Uterus (tissue), 4 donors: ENCODE data around the gene SUSD1. TPM values are rescaled to one million over a fixed set of nuclear protein-coding genes. Genes with fewer than 3 reads are reported as not detected.

ENCODE experiments used
- DNase-seq, 2 donors: peaks; one replicate each; pipeline ENCODE4 v3.0.0-alpha.2; 2019 to 2020
- H3K27ac ChIP-seq, 2 donors: fragments of 200-600 bp; sonication (generic); 1 replicate in 1 of 2; 2 replicates in 1 of 2; pipeline ENCODE4 v1.5.1; 2016 to 2018
- H3K27me3 ChIP-seq, 2 donors: fragments of 200-600 bp; sonication (generic); one replicate each; pipeline ENCODE4 v1.5.1; 2018 to 2019; ENCODE audit warnings: control low read depth in 1 of 2
- H3K36me3 ChIP-seq, 2 donors: fragments of 200-600 bp; sonication (generic); one replicate each; pipeline ENCODE4 v1.5.1; 2019; ENCODE audit warnings: control low read depth in 1 of 2
- H3K4me1 ChIP-seq, 2 donors: fragments of 200-600 bp; sonication (generic); one replicate each; pipeline ENCODE4 v1.5.1; 2018 to 2019; ENCODE audit warnings: control low read depth in 1 of 2
- H3K4me3 ChIP-seq, 2 donors: fragments of 200-600 bp; sonication (generic); 1 replicate in 1 of 2; 2 replicates in 1 of 2; pipeline ENCODE4 v1.5.1; 2018 to 2019; ENCODE audit warnings: mild to moderate bottlenecking in 1 of 2
- H3K9me3 ChIP-seq, 2 donors: fragments of 200-600 bp; sonication (generic); one replicate each; pipeline ENCODE4 v1.5.1; 2019; ENCODE audit warnings: control low read depth in 1 of 2
- POLR2A ChIP-seq, 2 donors: fragments of 450-650 bp; IDR thresholded peaks; one replicate each; pipeline ENCODE4 v1.6.1; 2016; ENCODE audit warnings: antibody characterized with exemption in 2 of 2, mild to moderate bottlenecking in 1 of 2, moderate library complexity in 1 of 2
- intact Hi-C: fragments of 100-400 bp; cut with DNase I; formaldehyde crosslinking; loops from one replicate; pipeline ENCODE4 v1.15.1; 2023; ENCODE audit warnings: low total_unique reads
- total RNA-seq, 4 donors: library from RNA; depleted of rRNA in 3 of 4; stranded (reverse); fragments of >200 nt in 3 of 4; gene quantifications; one replicate each; pipeline versions ENCODE4 v1.1.0 to v1.2.4, GENCODE V29; 2014 to 2023
- TF ChIP-seq, protein P1 (sequence below), 4 experiments: fragments of 200-600 bp in 2 of 4; fragments of 450-650 bp in 2 of 4; sonication (generic) in 2 of 4; IDR thresholded peaks; one replicate each; pipeline ENCODE4 v1.5.1; 2016 to 2019; ENCODE audit warnings: antibody characterized with exemption in 4 of 4, mild to moderate bottlenecking in 2 of 4, moderate library complexity in 1 of 4
- donor health status: DM: yes; HTN: yes; CAD: no.

Gene SUSD1
- total RNA-seq, 4 donors from 2014 or later, result 2.9 to 22.5 (median 10.0) TPM

DNA sequence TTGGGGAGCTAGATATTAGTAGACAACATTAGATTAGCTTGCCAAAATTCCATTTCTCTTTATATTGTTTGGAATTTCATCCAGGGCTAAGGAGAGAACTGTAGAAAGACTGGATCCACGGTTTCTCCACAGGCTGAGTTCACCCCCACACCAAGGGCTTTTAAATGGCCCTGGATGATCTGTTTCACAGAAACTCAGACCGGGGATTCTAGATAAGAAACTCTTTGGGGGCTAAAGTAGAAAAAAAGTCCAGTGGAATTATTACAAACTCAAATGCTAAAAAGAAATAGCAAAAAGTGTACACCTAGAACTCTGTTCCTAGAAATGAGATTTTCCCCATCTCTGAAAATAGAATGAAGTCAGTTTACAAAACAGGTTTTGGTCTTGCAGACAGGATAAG, 80.9 kb downstream of the SUSD1 start:
- TF ChIP-seq, protein P1, sequence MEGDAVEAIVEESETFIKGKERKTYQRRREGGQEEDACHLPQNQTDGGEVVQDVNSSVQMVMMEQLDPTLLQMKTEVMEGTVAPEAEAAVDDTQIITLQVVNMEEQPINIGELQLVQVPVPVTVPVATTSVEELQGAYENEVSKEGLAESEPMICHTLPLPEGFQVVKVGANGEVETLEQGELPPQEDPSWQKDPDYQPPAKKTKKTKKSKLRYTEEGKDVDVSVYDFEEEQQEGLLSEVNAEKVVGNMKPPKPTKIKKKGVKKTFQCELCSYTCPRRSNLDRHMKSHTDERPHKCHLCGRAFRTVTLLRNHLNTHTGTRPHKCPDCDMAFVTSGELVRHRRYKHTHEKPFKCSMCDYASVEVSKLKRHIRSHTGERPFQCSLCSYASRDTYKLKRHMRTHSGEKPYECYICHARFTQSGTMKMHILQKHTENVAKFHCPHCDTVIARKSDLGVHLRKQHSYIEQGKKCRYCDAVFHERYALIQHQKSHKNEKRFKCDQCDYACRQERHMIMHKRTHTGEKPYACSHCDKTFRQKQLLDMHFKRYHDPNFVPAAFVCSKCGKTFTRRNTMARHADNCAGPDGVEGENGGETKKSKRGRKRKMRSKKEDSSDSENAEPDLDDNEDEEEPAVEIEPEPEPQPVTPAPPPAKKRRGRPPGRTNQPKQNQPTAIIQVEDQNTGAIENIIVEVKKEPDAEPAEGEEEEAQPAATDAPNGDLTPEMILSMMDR (IDR thresholded peaks at IDR 0.05), result no peak
- TF ChIP-seq POLR2A (IDR thresholded peaks at IDR 0.05), result no peak
- H3K36me3 ChIP-seq, result no peaks in the 10 kb centered on the region

DNA sequence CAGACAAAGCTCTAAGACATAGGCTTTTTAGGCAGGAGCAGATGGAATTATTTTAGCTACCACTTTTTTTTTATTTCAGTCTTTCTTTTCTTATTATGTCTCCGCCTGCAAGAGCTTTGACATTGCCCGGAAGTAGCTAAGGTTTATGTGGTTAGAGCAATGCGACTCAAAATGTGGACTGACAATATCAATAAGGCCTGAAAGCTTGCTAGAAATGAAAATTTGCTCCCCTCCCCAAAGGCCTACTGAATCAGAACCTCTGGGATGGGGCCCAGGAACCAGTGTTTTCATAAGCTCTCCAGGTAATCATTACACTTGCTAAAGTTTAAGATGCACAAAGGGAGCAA, 81.3 kb downstream of the SUSD1 start:
- no peaks in the 10 kb centered on the region for H3K9me3 ChIP-seq
- no peaks in the 10 kb centered on the region for H3K36me3 ChIP-seq
- TF ChIP-seq POLR2A (IDR thresholded peaks at IDR 0.05), result no peak
- TF ChIP-seq, protein P1 (IDR thresholded peaks at IDR 0.05), result no peak
- no peak overlapping the region for H3K4me3 ChIP-seq
- intact Hi-C loops, result no loop called here
- no peaks in the 10 kb centered on the region for H3K4me1 ChIP-seq
- DNase-seq, result no peak
- no peaks in the 10 kb centered on the region for H3K27me3 ChIP-seq
- no peak overlapping the region for H3K27ac ChIP-seq

More for the DNA sequence above, 80.9 kb downstream of the SUSD1 start:
- Histone ChIP-seq H3K4me1 (no peaks in the 10 kb centered on the region), H3K9me3 (no peaks in the 10 kb centered on the region), H3K27ac (no peak overlapping the region), H3K4me3 (no peak overlapping the region), H3K27me3 (no peaks in the 10 kb centered on the region)
- DNase-seq, result no peak
- intact Hi-C loops, result no loop called here

DNA sequence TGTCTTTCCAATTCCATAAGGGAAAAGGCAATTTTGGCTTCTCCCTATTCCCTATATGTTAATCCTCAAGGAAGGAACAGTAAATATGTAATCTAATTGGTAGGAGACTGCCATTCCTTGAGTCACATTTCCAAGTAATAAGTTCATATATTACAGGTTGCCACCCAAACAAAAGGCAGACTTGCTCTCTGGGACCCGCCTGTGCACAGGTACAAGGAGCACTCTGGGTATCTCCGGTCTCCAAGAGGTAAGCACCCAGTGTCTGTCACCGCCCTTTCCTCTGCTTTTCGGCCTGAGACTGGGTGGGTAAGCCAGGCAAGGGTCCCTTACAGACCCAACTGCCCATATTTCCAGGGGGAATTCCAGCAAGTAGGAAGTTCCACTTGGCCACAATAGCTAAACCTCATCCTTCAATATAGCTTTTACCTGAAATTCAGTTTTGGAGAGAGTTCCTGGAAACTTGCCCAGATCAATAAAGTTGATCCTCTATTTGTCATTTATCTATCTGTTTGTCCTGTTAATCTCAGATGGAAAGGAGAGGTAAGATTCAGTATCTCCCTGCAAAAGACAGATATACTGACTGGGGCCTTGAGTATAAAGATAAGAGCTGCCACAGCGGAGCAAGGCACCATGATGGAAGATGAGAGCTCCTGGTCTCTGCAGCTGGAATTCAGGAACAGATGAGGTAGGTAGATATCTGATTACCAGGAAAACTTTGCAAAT, 81.8 kb downstream of the SUSD1 start:
- H3K4me3 ChIP-seq, result no peak overlapping the region
- H3K4me1 ChIP-seq, result no peaks in the 10 kb centered on the region
- H3K27me3 ChIP-seq, result no peaks in the 10 kb centered on the region
- H3K36me3 ChIP-seq, result no peaks in the 10 kb centered on the region
- TF ChIP-seq, protein P1 (IDR thresholded peaks at IDR 0.05), result no peak
- TF ChIP-seq POLR2A (IDR thresholded peaks at IDR 0.05), result no peak
- H3K9me3 ChIP-seq, result no peaks in the 10 kb centered on the region
- no peak overlapping the region for H3K27ac ChIP-seq
- DNase-seq, result no peak
- intact Hi-C loops, result no loop called here

- H3K27ac ChIP-seq, result no peak overlapping the region
- intact Hi-C loops, result no loop called here
Observed at GRCh38 chr9:112091810-112092209, 83.3 kb downstream of the SUSD1 start.

DNA sequence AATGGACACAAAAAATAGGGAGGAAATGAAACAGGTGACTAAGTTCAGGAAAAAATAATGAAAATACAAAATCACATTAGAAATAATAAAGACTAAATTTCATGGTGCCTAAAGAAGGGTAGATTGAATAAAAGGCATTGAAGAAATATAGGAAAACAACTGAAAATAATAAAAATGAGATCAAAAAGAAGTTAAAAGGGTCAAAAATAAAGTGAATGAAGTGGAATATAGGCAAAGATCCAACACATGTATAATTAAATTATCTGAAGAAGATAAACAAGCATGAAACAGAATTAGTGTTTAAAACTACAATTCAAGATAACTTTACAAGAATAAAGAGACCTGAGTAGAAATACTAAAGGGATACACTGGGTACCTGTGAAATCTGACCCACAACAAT, 87.6 kb downstream of the SUSD1 start:
- Histone ChIP-seq H3K36me3 (no peaks in the 10 kb centered on the region), H3K4me1 (no peaks in the 10 kb centered on the region), H3K27ac (no peak overlapping the region), H3K4me3 (no peak overlapping the region), H3K9me3 (no peaks in the 10 kb centered on the region), H3K27me3 (no peaks in the 10 kb centered on the region)
- DNase-seq, result no peak
- intact Hi-C loops, result no loop called here
- TF ChIP-seq POLR2A (IDR thresholded peaks at IDR 0.05), result no peak
- TF ChIP-seq, protein P1 (IDR thresholded peaks at IDR 0.05), result no peak

More at GRCh38 chr9:112091810-112092209, 83.3 kb downstream of the SUSD1 start:
- no peak overlapping the region for H3K4me3 ChIP-seq
- TF ChIP-seq, protein P1 (IDR thresholded peaks at IDR 0.05), result no peak
- TF ChIP-seq POLR2A (IDR thresholded peaks at IDR 0.05), result no peak
- no peaks in the 10 kb centered on the region for H3K4me1 ChIP-seq
- no peak for DNase-seq
- H3K9me3 ChIP-seq, result no peaks in the 10 kb centered on the region
- no peaks in the 10 kb centered on the region for H3K36me3 ChIP-seq
- H3K27me3 ChIP-seq, result no peaks in the 10 kb centered on the region
